ENCODE measurements around the gene ATG4A. TPM values are rescaled to one million over a fixed set of nuclear protein-coding genes. Genes with fewer than 3 reads are reported as not detected.

The ATG4A gene
- total and polyA plus RNA-seq, 2 donors (not counting 3 experiments of a cell fraction or from before 2014, with no cell fraction given) = 13.2 to 28.7 TPM

- H2AFZ ChIP-seq (ENCODE audit: low read depth, low read length) = no peak overlapping the region
- no TSS peak for BruUV-seq (replicated peaks)
- ChIA-PET CTCF (no interaction called here), POLR2A (no interaction called here)
- no peaks in the 10 kb centered on the region for H3K36me3 ChIP-seq (ENCODE audit: control insufficient read depth in 2 of 2, extremely low read depth in 1 of 2, insufficient read depth in 2 of 2, low read length in 2 of 2)
- no peak for FAIRE-seq
- no peak overlapping the region for H3K27ac ChIP-seq (ENCODE audit: insufficient read depth, low read depth, low read length)
- no peaks in the 10 kb centered on the region for H3K79me2 ChIP-seq (ENCODE audit: control insufficient read depth, insufficient read depth, low read length)
- DNase-seq (ENCODE audit: low read depth, low spot score) = no peak
- H3K27me3 ChIP-seq (ENCODE audit: control insufficient read depth in 2 of 2, insufficient read depth in 2 of 2, low read length in 2 of 2) = no peaks in the 10 kb centered on the region
- H3K4me1 ChIP-seq (ENCODE audit: control insufficient read depth, extremely low read depth, insufficient read depth, low read length) = no peaks in the 10 kb centered on the region
- H3K9me1 ChIP-seq (replicated peaks; ENCODE audit: control insufficient read depth, extremely low read depth, insufficient read depth, low read length) = no peaks in the 10 kb centered on the region
- intact Hi-C loops (cut with micrococcal nuclease) (no loop called here), dilution Hi-C loops (cut with MboI; ENCODE audit: extremely low pct_ligation_motif_present, low sequenced_read_pairs) (no loop called here)
- H3K9ac ChIP-seq (replicated peaks; ENCODE audit: extremely low read depth, insufficient read depth, low read length) = no peak overlapping the region
- no peak for TF ChIP-seq EZH2 (IDR thresholded peaks at IDR 0.05; ENCODE audit: borderline replicate concordance, low read depth, low read length, severe bottlenecking)
- TF ChIP-seq POLR2AphosphoS5 (IDR thresholded peaks at IDR 0.05; ENCODE audit: insufficient read depth, low read depth, low read length) = no peak
- no peak for TF ChIP-seq MAX (IDR thresholded peaks at IDR 0.05; ENCODE audit: insufficient read depth, insufficient read length)
- TF ChIP-seq MYC (IDR thresholded peaks at IDR 0.05; ENCODE audit: low read depth, low read length) = no peak
- no peak for TF ChIP-seq GATA2 (IDR thresholded peaks at IDR 0.05; ENCODE audit: insufficient read depth, insufficient read length, low read depth, low read length)
- TF ChIP-seq FOS (IDR thresholded peaks at IDR 0.05; ENCODE audit: borderline replicate concordance, insufficient read depth, low read length) = no peak
- TF ChIP-seq POLR2A (IDR thresholded peaks at IDR 0.05; ENCODE audit: low read depth, low read length) = no peak
- no peak for TF ChIP-seq JUN (IDR thresholded peaks at IDR 0.05; ENCODE audit: borderline replicate concordance, insufficient read depth, insufficient read length, low read depth)
- H3K4me2 ChIP-seq (ENCODE audit: insufficient read depth, low read length) = no peak overlapping the region
- no peak overlapping the region for H3K4me3 ChIP-seq (replicated peaks in 1 of 3; ENCODE audit: insufficient read depth in 1 of 3, low read depth in 1 of 3, low read length in 3 of 3)
- no peaks in the 10 kb centered on the region for H4K20me1 ChIP-seq (replicated peaks; ENCODE audit: control insufficient read depth, extremely low read depth, insufficient read depth, low read length)
- H3K9me3 ChIP-seq (replicated peaks; ENCODE audit: control insufficient read depth, insufficient read depth, low read length) = no peaks in the 10 kb centered on the region
Observed at GRCh38 chrX:108049649-108050048, 41.9 kb upstream of the ATG4A start.

GRCh38 chrX:108053218-108053617, 38.4 kb upstream of the ATG4A start:
- no peaks in the 10 kb centered on the region for H3K9me3 ChIP-seq (replicated peaks; ENCODE audit: control insufficient read depth, insufficient read depth, low read length)
- H3K9ac ChIP-seq (replicated peaks; ENCODE audit: extremely low read depth, insufficient read depth, low read length) = no peak overlapping the region
- H3K9me1 ChIP-seq (replicated peaks; ENCODE audit: control insufficient read depth, extremely low read depth, insufficient read depth, low read length) = no peaks in the 10 kb centered on the region
- ChIA-PET CTCF (no interaction called here), POLR2A (no interaction called here)
- no peaks in the 10 kb centered on the region for H3K27me3 ChIP-seq (ENCODE audit: control insufficient read depth in 2 of 2, insufficient read depth in 2 of 2, low read length in 2 of 2)
- BruUV-seq (replicated peaks) = no TSS peak
- no peak overlapping the region for H3K27ac ChIP-seq (ENCODE audit: insufficient read depth, low read depth, low read length)
- dilution Hi-C loops (cut with MboI; ENCODE audit: extremely low pct_ligation_motif_present, low sequenced_read_pairs) (no loop called here), intact Hi-C loops (cut with micrococcal nuclease) (no loop called here)
- no peaks in the 10 kb centered on the region for H3K36me3 ChIP-seq (ENCODE audit: control insufficient read depth in 2 of 2, extremely low read depth in 1 of 2, insufficient read depth in 2 of 2, low read length in 2 of 2)
- DNase-seq (ENCODE audit: low read depth, low spot score) (no peak), FAIRE-seq (no peak)
- H3K79me2 ChIP-seq (ENCODE audit: control insufficient read depth, insufficient read depth, low read length) = no peaks in the 10 kb centered on the region
- no peaks in the 10 kb centered on the region for H4K20me1 ChIP-seq (replicated peaks; ENCODE audit: control insufficient read depth, extremely low read depth, insufficient read depth, low read length)
- H3K4me1 ChIP-seq (ENCODE audit: control insufficient read depth, extremely low read depth, insufficient read depth, low read length) = no peaks in the 10 kb centered on the region
- no peak overlapping the region for H3K4me3 ChIP-seq (replicated peaks in 1 of 3; ENCODE audit: insufficient read depth in 1 of 3, low read depth in 1 of 3, low read length in 3 of 3)
- H3K4me2 ChIP-seq (ENCODE audit: insufficient read depth, low read length) = no peak overlapping the region
- TF ChIP-seq FOS (IDR thresholded peaks at IDR 0.05; ENCODE audit: borderline replicate concordance, insufficient read depth, low read length) = peak; percentile 8
- TF ChIP-seq POLR2A (IDR thresholded peaks at IDR 0.05; ENCODE audit: low read depth, low read length) = no peak
- no peak overlapping the region for H2AFZ ChIP-seq (ENCODE audit: low read depth, low read length)
